Endodermal cell (in vitro differentiated cells): ENCODE measurements around the gene GALNT12. TPM values are rescaled to one million over a fixed set of nuclear protein-coding genes. Genes with fewer than 3 reads are reported as not detected.

Experiments
- DNase-seq: peaks from one replicate; pipeline ENCODE4 v3.0.0-alpha.2; 2017
- H3K27ac ChIP-seq: 2 replicates; pipeline ENCODE4 v1.5.1; 2013; ENCODE audit warnings: mild to moderate bottlenecking, low read depth, low read length, moderate library complexity
- H3K27me3 ChIP-seq: 2 replicates; pipeline ENCODE4 v1.6.1; 2013; ENCODE audit warnings: mild to moderate bottlenecking, low read length, moderate library complexity; ENCODE audit not compliant: insufficient read depth, control insufficient read depth, poor library complexity, severe bottlenecking
- H3K36me3 ChIP-seq: 2 replicates; pipeline ENCODE4 v1.7.0; 2013; ENCODE audit warnings: mild to moderate bottlenecking, low read length, moderate library complexity; ENCODE audit not compliant: control insufficient read depth, insufficient read depth
- H3K4me1 ChIP-seq: one replicate; pipeline ENCODE4 v1.7.0; 2013; ENCODE audit warnings: low read length; ENCODE audit not compliant: control insufficient read depth, insufficient read depth
- H3K4me3 ChIP-seq: 2 replicates; pipeline ENCODE4 v1.5.1; 2013; ENCODE audit warnings: mild to moderate bottlenecking, low read length, moderate library complexity
- H3K9ac ChIP-seq: 2 replicates; pipeline ENCODE4 v1.6.1; 2013; ENCODE audit warnings: mild to moderate bottlenecking, low read length, moderate library complexity; ENCODE audit not compliant: poor library complexity, severe bottlenecking; ENCODE audit errors: extremely low read depth
- H3K9me3 ChIP-seq: 2 replicates; pipeline ENCODE4 v1.6.1; 2013; ENCODE audit warnings: mild to moderate bottlenecking, low read length, moderate library complexity; ENCODE audit not compliant: control insufficient read depth
- H3K27ac Mint-ChIP-seq: 2 replicates; pipeline ENCODE4 v1.8.0; 2020; ENCODE audit warnings: mixed read lengths
- H3K27me3 Mint-ChIP-seq: 2 replicates; pipeline ENCODE4 v1.8.0; 2021; ENCODE audit warnings: mild to moderate bottlenecking, mixed read lengths; ENCODE audit not compliant: insufficient read depth
- H3K36me3 Mint-ChIP-seq: 2 replicates; pipeline ENCODE4 v1.8.0; 2020; ENCODE audit warnings: low read depth, mixed read lengths
- H3K4me1 Mint-ChIP-seq: 2 replicates; pipeline ENCODE4 v1.8.0; 2020; ENCODE audit warnings: mixed read lengths
- H3K4me3 Mint-ChIP-seq: 2 replicates; pipeline ENCODE4 v1.8.0; 2020; ENCODE audit warnings: mild to moderate bottlenecking, moderate library complexity, mixed read lengths
- H3K9me3 Mint-ChIP-seq: 2 replicates; pipeline ENCODE4 v1.8.0; 2020; ENCODE audit warnings: mild to moderate bottlenecking, mixed read lengths
- CTCF ChIP-seq: fragments of 200-600 bp; sonication (generic); conservative IDR thresholded peaks from 2 replicates; pipeline ENCODE4 v1.5.0; 2021; ENCODE audit warnings: antibody characterized with exemption, mild to moderate bottlenecking
- WGBS, 2 experiments: methylation state at CpG; one replicate each; pipeline versions ENCODE4 v1.1.5 to v1.1.7; 2013; ENCODE audit warnings: missing lambda C conversion rate in 2 of 2, mixed read lengths in 1 of 2; ENCODE audit not compliant: insufficient coverage in 1 of 2, insufficient read length in 1 of 2; 5-methylcytosine and 5-hydroxymethylcytosine counted together
- total RNA-seq, 2 donors: library from RNA; stranded (reverse); fragmentation: NEBNext Ultra II Directional in 1 of 2; extraction: Animal tissue kit (Norgen Biotek cat#: 25700) in 1 of 2; gene quantifications; 2 replicates in 1 of 2; 3 replicates in 1 of 2; pipeline ENCODE4 v1.2.1, GENCODE V29; 2021

GALNT12 gene
- total RNA-seq, 2 donors from 2014 or later, result 24.0 to 56.3 TPM

DNA sequence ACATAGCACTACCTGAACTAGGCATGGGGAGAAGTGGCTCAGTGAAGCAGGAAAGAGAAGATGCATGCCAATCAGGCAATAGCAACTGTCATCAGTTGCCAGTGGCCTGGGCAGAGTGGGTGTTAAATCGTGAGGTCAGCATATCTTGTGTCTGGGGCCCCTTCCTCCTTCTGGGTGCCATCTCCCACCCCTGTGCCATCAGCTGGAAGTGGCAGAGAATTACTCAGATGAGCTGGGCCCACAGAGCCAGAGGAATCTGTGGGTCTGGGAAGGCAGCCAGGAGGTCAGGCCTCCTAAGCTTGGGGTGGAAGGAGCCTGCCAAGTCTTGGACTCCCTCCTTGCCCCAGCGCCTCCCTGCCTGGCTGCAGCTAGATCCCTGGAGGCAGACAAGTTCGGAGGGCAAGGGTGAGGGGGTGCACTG is 66.5 kb downstream of the GALNT12 start:
- Histone ChIP-seq H3K4me1 (no peaks in the 10 kb centered on the region), H3K4me3 (no peak overlapping the region), H3K27me3 (no peaks in the 10 kb centered on the region), H3K36me3 (no peaks in the 10 kb centered on the region), H3K9me3 (no peaks in the 10 kb centered on the region), H3K27ac (no peak overlapping the region), H3K9ac (no peak overlapping the region)
- Mint-ChIP-seq H3K4me3 (no peak overlapping the region), H3K36me3 (no peaks in the 10 kb centered on the region), H3K27ac (no peak overlapping the region), H3K9me3 (no peaks in the 10 kb centered on the region), H3K4me1 (no peaks in the 10 kb centered on the region), H3K27me3 (peaks cover 15% of the 10 kb centered on the region)
- 63 to 75% methylated on average over 1 to 3 of the region's 3 CpGs for WGBS, 2 experiments
- no peak for TF ChIP-seq CTCF
- no peak for DNase-seq

- no peak overlapping the region for H3K27ac ChIP-seq
- Mint-ChIP-seq H3K4me1 (no peaks in the 10 kb centered on the region), H3K36me3 (no peaks in the 10 kb centered on the region), H3K9me3 (no peaks in the 10 kb centered on the region), H3K4me3 (no peak overlapping the region), H3K27ac (no peak overlapping the region), H3K27me3 (peaks cover 15% of the 10 kb centered on the region)
- DNase-seq, result no peak
- no peaks in the 10 kb centered on the region for H3K36me3 ChIP-seq
- no peaks in the 10 kb centered on the region for H3K4me1 ChIP-seq
- no peaks in the 10 kb centered on the region for H3K27me3 ChIP-seq
- no peak overlapping the region for H3K4me3 ChIP-seq
- no peak for TF ChIP-seq CTCF
- no peaks in the 10 kb centered on the region for H3K9me3 ChIP-seq
- no peak overlapping the region for H3K9ac ChIP-seq
- 75 to 100% methylated on average over 2 to 5 of the region's 5 CpGs for WGBS, 2 experiments
These were observed 67.3 kb downstream of the GALNT12 start for GRCh38 chr9:98874721-98875255.

DNA sequence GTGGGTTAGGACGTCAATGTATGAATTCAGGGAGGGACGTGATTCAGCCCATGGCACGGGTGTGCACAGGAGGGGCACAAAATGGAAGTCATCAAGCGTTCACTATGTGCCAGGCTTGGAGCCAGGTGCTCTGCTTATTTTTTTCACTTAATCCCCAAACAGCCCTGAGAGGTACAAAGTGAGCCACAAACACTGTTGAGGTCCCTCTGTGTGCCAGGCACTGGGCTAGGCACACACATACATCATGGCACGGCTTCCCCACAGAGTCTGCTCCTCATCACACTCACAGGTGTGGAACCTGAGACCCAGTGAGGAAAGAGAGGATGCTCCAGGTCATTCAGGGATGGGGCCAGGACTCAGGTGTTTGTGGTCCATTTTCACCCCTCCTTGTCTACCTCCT is 68.1 kb downstream of the GALNT12 start:
- Mint-ChIP-seq H3K4me1 (no peaks in the 10 kb centered on the region), H3K36me3 (no peaks in the 10 kb centered on the region), H3K27ac (no peak overlapping the region), H3K4me3 (no peak overlapping the region), H3K27me3 (peaks cover 17% of the 10 kb centered on the region), H3K9me3 (no peaks in the 10 kb centered on the region)
- H3K4me3 ChIP-seq, result no peak overlapping the region
- H3K36me3 ChIP-seq, result no peaks in the 10 kb centered on the region
- no peaks in the 10 kb centered on the region for H3K4me1 ChIP-seq
- DNase-seq, result no peak
- 80 to 94% methylated on average over 4 to 5 of the region's 5 CpGs for WGBS, 2 experiments
- H3K9me3 ChIP-seq, result no peaks in the 10 kb centered on the region
- TF ChIP-seq CTCF, result no peak
- H3K9ac ChIP-seq, result no peak overlapping the region
- no peaks in the 10 kb centered on the region for H3K27me3 ChIP-seq
- no peak overlapping the region for H3K27ac ChIP-seq
